Measurements from ENCODE around the gene CD6.

GRCh38 chr11:61034704-61035525, 63.4 kb downstream of the CD6 start:
- TF ChIP-seq CTCF (IDR thresholded peaks at IDR 0.05; ENCODE audit: borderline replicate concordance, extremely low read depth, low read length, poor library complexity, severe bottlenecking) (no peak), EZH2 (IDR thresholded peaks at IDR 0.05; ENCODE audit: borderline replicate concordance, low read depth, low read length, severe bottlenecking) (no peak)

All from DND-41 (cell line).